GM12878 (cell line): Measurements from ENCODE around the gene PIAS2.

Source experiments
- CTCF ChIP-seq, 3 experiments: IDR thresholded peaks in 2 of 3; conservative IDR thresholded peaks in 1 of 3; 2 replicates each; pipeline ENCODE4 v1.5.1; 2011; ENCODE audit warnings: low read depth in 3 of 3, low read length in 3 of 3, mild to moderate bottlenecking in 3 of 3, control low read depth in 2 of 3, moderate library complexity in 2 of 3, inconsistent platforms in 1 of 3, mixed read lengths in 1 of 3; ENCODE audit not compliant: control insufficient read depth in 2 of 3, insufficient read depth in 1 of 3; ENCODE audit errors: extremely low read depth in 1 of 3
- ETV6 ChIP-seq, 2 experiments: fragments of 450-650 bp in 1 of 2; IDR thresholded peaks in 1 of 2; conservative IDR thresholded peaks in 1 of 2; 2 replicates each; pipeline ENCODE4 v1.6.1; 2014; ENCODE audit warnings: antibody characterized with exemption in 1 of 2, borderline replicate concordance in 1 of 2, low read depth in 1 of 2, mild to moderate bottlenecking in 1 of 2, moderate library complexity in 1 of 2
- EZH2 ChIP-seq: IDR thresholded peaks from 2 replicates; pipeline ENCODE4 v1.6.1; 2012; ENCODE audit warnings: low read depth, mild to moderate bottlenecking, control low read depth, inconsistent platforms, low read length, borderline replicate concordance; ENCODE audit not compliant: control insufficient read depth
- MYC ChIP-seq: IDR thresholded peaks from 2 replicates; pipeline ENCODE4 v1.6.1; 2011; ENCODE audit warnings: mild to moderate bottlenecking, low read length, moderate library complexity, inconsistent platforms; ENCODE audit not compliant: insufficient read depth, insufficient replicate concordance, insufficient read length, severe bottlenecking
- POLR2A ChIP-seq: IDR thresholded peaks from 2 replicates; pipeline ENCODE4 v1.6.1; 2011; ENCODE audit warnings: low read depth, mild to moderate bottlenecking, low read length
- POLR2AphosphoS5 ChIP-seq: IDR thresholded peaks from 2 replicates; pipeline ENCODE4 v1.6.1; 2011; ENCODE audit warnings: mild to moderate bottlenecking, low read length, inconsistent platforms
- REST ChIP-seq: IDR thresholded peaks from 2 replicates; pipeline ENCODE4 v1.6.1; 2012; ENCODE audit warnings: mild to moderate bottlenecking, low read depth, low read length
- SMC3 ChIP-seq: IDR thresholded peaks from 2 replicates; pipeline ENCODE4 v1.6.1; 2011; ENCODE audit warnings: low read length, improper control_type of control experiment, borderline replicate concordance
- SUZ12 ChIP-seq: fragments of 200-600 bp; sonication (generic); IDR thresholded peaks from one replicate; pipeline ENCODE4 v1.6.1; 2018; ENCODE audit warnings: antibody characterized with exemption, mild to moderate bottlenecking; ENCODE audit not compliant: unreplicated experiment
- TBL1XR1 ChIP-seq: IDR thresholded peaks from 2 replicates; pipeline ENCODE4 v1.6.1; 2012; ENCODE audit warnings: low read depth, low read length, improper control_type of control experiment
- TCF7 ChIP-seq: IDR thresholded peaks from 2 replicates; pipeline ENCODE4 v1.6.1; 2014; ENCODE audit warnings: antibody characterized with exemption, borderline replicate concordance

GRCh38 chr18:46809145-46809544 is 108.2 kb downstream of the PIAS2 start:
- TF ChIP-seq CTCF (IDR thresholded peaks at IDR 0.05 in 2 of 3, conservative IDR thresholded peaks at IDR 0.05 in 1 of 3; ENCODE audit: control insufficient read depth in 2 of 3, extremely low read depth in 1 of 3, insufficient read depth in 1 of 3, low read depth in 3 of 3, low read length in 3 of 3) (no peak), EZH2 (no peak), POLR2AphosphoS5 (no peak), REST (no peak), ETV6 (conservative IDR thresholded peaks at IDR 0.05 in 1 of 2, IDR thresholded peaks at IDR 0.05 in 1 of 2; ENCODE audit: borderline replicate concordance in 1 of 2, low read depth in 1 of 2) (no peak), SMC3 (no peak), TCF7 (no peak), POLR2A (no peak), TBL1XR1 (no peak), MYC (no peak), SUZ12 (no peak)
